22Rv1 (cell line): Measurements from ENCODE around the gene SASH1.

ENCODE experiments used
- ZFX ChIP-seq: fragments of 450-650 bp; IDR thresholded peaks from 2 replicates; pipeline ENCODE4 v1.6.1; 2017; ENCODE audit warnings: antibody characterized with exemption, borderline replicate concordance
- TF ChIP-seq, protein P1 (sequence below): fragments of 450-650 bp; IDR thresholded peaks from 2 replicates; pipeline ENCODE4 v1.5.1; 2017; ENCODE audit warnings: mild to moderate bottlenecking

- TF ChIP-seq, protein P1, sequence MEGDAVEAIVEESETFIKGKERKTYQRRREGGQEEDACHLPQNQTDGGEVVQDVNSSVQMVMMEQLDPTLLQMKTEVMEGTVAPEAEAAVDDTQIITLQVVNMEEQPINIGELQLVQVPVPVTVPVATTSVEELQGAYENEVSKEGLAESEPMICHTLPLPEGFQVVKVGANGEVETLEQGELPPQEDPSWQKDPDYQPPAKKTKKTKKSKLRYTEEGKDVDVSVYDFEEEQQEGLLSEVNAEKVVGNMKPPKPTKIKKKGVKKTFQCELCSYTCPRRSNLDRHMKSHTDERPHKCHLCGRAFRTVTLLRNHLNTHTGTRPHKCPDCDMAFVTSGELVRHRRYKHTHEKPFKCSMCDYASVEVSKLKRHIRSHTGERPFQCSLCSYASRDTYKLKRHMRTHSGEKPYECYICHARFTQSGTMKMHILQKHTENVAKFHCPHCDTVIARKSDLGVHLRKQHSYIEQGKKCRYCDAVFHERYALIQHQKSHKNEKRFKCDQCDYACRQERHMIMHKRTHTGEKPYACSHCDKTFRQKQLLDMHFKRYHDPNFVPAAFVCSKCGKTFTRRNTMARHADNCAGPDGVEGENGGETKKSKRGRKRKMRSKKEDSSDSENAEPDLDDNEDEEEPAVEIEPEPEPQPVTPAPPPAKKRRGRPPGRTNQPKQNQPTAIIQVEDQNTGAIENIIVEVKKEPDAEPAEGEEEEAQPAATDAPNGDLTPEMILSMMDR, result no peak
- TF ChIP-seq ZFX, result no peak
Observed at GRCh38 chr6:148298683-148299082, 44.0 kb upstream of the SASH1 start.
